T follicular helper cell (primary cell): Measurements from ENCODE around the gene SMIM12.

ENCODE experiments used
- DNase-seq: peaks from one replicate; pipeline ENCODE4 v3.0.0-alpha.2; 2020; ENCODE audit warnings: low read depth
- total RNA-seq, 2 experiments: gene quantifications; one replicate each; lab custom pipeline; 2026; lab: John Stamatoyannopoulos, UW

The SMIM12 gene
- 61.8 to 80.5 reads per million in 2 experiments for total RNA-seq

- peak; percentile 73 for DNase-seq
Observed at GRCh38 chr1:34859446-34860200, at the start of gene SMIM12. Gene SMIM12 (minus strand): TSS chr1:34859749. CDS start chr1:34855977, 3,772 bp downstream.

GRCh38 chr1:34908369-34908768, 48.8 kb upstream of the SMIM12 start:
- DNase-seq = no peak

GRCh38 chr1:34907487-34908090, 48.0 kb upstream of the SMIM12 start:
- DNase-seq = no peak

- no peak for DNase-seq
Observed at GRCh38 chr1:34906756-34907155, 47.2 kb upstream of the SMIM12 start.

GRCh38 chr1:34906222-34906621, 46.7 kb upstream of the SMIM12 start:
- no peak for DNase-seq

- no peak for DNase-seq
Observed at GRCh38 chr1:34905098-34905459, 45.5 kb upstream of the SMIM12 start.

GRCh38 chr1:34904236-34905097, 44.9 kb upstream of the SMIM12 start:
- no peak for DNase-seq

- no peak for DNase-seq
Observed at GRCh38 chr1:34901919-34902318, 42.4 kb upstream of the SMIM12 start.

GRCh38 chr1:34900775-34901502, 41.4 kb upstream of the SMIM12 start:
- DNase-seq = no peak

- DNase-seq = no peak
Observed at GRCh38 chr1:34899906-34900305, 40.4 kb upstream of the SMIM12 start.

- DNase-seq = no peak
Observed at GRCh38 chr1:34899471-34899870, 39.9 kb upstream of the SMIM12 start.

GRCh38 chr1:34898330-34898761, 38.8 kb upstream of the SMIM12 start:
- DNase-seq = no peak

- no peak for DNase-seq
Observed at GRCh38 chr1:34896612-34897011, 37.1 kb upstream of the SMIM12 start.

- DNase-seq = no peak
Observed at GRCh38 chr1:34889705-34890104, 30.2 kb upstream of the SMIM12 start.

GRCh38 chr1:34887593-34887992, 28.0 kb upstream of the SMIM12 start:
- no peak for DNase-seq

- no peak for DNase-seq
Observed at GRCh38 chr1:34885405-34886247, 26.1 kb upstream of the SMIM12 start.

- DNase-seq = no peak
Observed at GRCh38 chr1:34884961-34885360, 25.4 kb upstream of the SMIM12 start.

GRCh38 chr1:34884536-34884935, 25.0 kb upstream of the SMIM12 start:
- no peak for DNase-seq

- DNase-seq = no peak
Observed at GRCh38 chr1:34879230-34879629, 19.7 kb upstream of the SMIM12 start.

- DNase-seq = no peak
Observed at GRCh38 chr1:34876406-34876805, 16.9 kb upstream of the SMIM12 start.
